ENCODE data around the gene SYDE1.

GRCh38 chr19:15123031-15123890 lies 16.1 kb downstream of the SYDE1 start:
- TF ChIP-seq CTCF (conservative IDR thresholded peaks at IDR 0.05; ENCODE audit: low read depth, low read length): no peak
- TF ChIP-seq POLR2A (IDR thresholded peaks at IDR 0.05; ENCODE audit: low read depth, low read length): no peak
- no peak for TF ChIP-seq RAD21 (IDR thresholded peaks at IDR 0.05; ENCODE audit: low read length)
- no peak for TF ChIP-seq RFX5 (IDR thresholded peaks at IDR 0.05; ENCODE audit: low read depth, low read length)

Measured in IMR-90 (cell line).